Right atrium auricular region (tissue), 2 donors: ENCODE data around the gene CORO2A. TPM values are rescaled to one million over a fixed set of nuclear protein-coding genes. Genes with fewer than 3 reads are reported as not detected.

Source experiments
- DNase-seq: peaks from one replicate; pipeline ENCODE4 v3.0.0-alpha.2; 2019; ENCODE audit warnings: low spot score
- H3K27ac ChIP-seq, 2 donors: fragments of 200-600 bp; sonication (generic); 1 replicate in 1 of 2; 2 replicates in 1 of 2; pipeline ENCODE4 v1.5.1; 2016 to 2019
- H3K27me3 ChIP-seq, 2 donors: fragments of 200-600 bp; sonication (generic); one replicate each; pipeline versions ENCODE4 v1.5.1 to v1.6.0; 2017 to 2019
- H3K36me3 ChIP-seq: fragments of 200-600 bp; sonication (generic); one replicate; pipeline ENCODE4 v1.5.1; 2016
- H3K4me1 ChIP-seq, 2 donors: fragments of 200-600 bp; sonication (generic); one replicate each; pipeline versions ENCODE4 v1.5.1 to v1.6.0; 2017 to 2019
- H3K4me3 ChIP-seq, 2 donors: fragments of 200-600 bp; sonication (generic); 1 replicate in 1 of 2; 2 replicates in 1 of 2; pipeline ENCODE4 v1.5.1; 2017 to 2019; ENCODE audit warnings: mild to moderate bottlenecking in 1 of 2, moderate library complexity in 1 of 2
- H3K9me3 ChIP-seq, 2 donors: fragments of 200-600 bp; sonication (generic); one replicate each; pipeline ENCODE4 v1.5.1; 2019
- total RNA-seq, 2 donors: library from RNA; depleted of rRNA; stranded (reverse); fragments of >200 nt; gene quantifications; one replicate each; pipeline ENCODE4 v1.1.0, GENCODE V29; 2016
- TF ChIP-seq, protein P1 (sequence below), 2 donors: fragments of 200-600 bp; sonication (generic); IDR thresholded peaks; one replicate each; pipeline ENCODE4 v1.5.1; 2019; ENCODE audit warnings: antibody characterized with exemption in 2 of 2

Gene CORO2A
- total RNA-seq, 2 donors from 2014 or later = 0.39 to 0.44 TPM

DNA sequence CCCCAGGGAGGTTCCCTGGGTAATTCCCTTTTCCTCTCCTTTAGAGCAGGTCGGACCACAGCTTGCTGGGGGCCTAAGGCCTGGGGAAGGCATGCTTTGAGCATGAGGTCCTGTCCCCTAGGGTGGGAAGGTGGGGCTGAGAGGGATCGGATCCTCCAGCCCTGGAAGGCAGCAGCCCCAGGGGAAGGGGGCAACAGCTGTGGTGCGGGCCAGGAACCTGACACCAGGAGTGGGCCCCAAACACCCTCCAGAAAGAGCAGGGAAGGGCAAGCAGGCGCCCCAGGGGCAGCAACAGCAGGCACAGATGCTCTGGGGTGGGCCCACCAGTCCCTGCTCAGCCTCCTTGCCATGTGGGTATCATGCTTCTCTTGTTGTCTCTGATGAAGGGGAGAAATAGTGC is 3.2 kb upstream of the CORO2A start:
- TF ChIP-seq, protein P1, sequence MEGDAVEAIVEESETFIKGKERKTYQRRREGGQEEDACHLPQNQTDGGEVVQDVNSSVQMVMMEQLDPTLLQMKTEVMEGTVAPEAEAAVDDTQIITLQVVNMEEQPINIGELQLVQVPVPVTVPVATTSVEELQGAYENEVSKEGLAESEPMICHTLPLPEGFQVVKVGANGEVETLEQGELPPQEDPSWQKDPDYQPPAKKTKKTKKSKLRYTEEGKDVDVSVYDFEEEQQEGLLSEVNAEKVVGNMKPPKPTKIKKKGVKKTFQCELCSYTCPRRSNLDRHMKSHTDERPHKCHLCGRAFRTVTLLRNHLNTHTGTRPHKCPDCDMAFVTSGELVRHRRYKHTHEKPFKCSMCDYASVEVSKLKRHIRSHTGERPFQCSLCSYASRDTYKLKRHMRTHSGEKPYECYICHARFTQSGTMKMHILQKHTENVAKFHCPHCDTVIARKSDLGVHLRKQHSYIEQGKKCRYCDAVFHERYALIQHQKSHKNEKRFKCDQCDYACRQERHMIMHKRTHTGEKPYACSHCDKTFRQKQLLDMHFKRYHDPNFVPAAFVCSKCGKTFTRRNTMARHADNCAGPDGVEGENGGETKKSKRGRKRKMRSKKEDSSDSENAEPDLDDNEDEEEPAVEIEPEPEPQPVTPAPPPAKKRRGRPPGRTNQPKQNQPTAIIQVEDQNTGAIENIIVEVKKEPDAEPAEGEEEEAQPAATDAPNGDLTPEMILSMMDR (IDR thresholded peaks at IDR 0.05) = no peak
- Histone ChIP-seq H3K27ac (no peak overlapping the region), H3K9me3 (no peaks in the 10 kb centered on the region), H3K36me3 (no peaks in the 10 kb centered on the region), H3K27me3 (no peaks in the 10 kb centered on the region), H3K4me3 (no peak overlapping the region), H3K4me1 (peaks cover 0 to 13% of the 10 kb centered on the region in 2 donors)
- no peak for DNase-seq

GRCh38 chr9:98193336-98193944 is 1.0 kb upstream of the CORO2A start:
- Histone ChIP-seq H3K4me3 (peak overlapping the region; percentile 53 to 60), H3K27ac (peak overlapping the region in 1 of 2 donors; percentile 69), H3K27me3 (no peaks in the 10 kb centered on the region), H3K9me3 (no peaks in the 10 kb centered on the region), H3K4me1 (peaks cover 0 to 13% of the 10 kb centered on the region in 2 donors), H3K36me3 (no peaks in the 10 kb centered on the region)
- DNase-seq = no peak
- TF ChIP-seq, protein P1 (IDR thresholded peaks at IDR 0.05) = no peak

DNA sequence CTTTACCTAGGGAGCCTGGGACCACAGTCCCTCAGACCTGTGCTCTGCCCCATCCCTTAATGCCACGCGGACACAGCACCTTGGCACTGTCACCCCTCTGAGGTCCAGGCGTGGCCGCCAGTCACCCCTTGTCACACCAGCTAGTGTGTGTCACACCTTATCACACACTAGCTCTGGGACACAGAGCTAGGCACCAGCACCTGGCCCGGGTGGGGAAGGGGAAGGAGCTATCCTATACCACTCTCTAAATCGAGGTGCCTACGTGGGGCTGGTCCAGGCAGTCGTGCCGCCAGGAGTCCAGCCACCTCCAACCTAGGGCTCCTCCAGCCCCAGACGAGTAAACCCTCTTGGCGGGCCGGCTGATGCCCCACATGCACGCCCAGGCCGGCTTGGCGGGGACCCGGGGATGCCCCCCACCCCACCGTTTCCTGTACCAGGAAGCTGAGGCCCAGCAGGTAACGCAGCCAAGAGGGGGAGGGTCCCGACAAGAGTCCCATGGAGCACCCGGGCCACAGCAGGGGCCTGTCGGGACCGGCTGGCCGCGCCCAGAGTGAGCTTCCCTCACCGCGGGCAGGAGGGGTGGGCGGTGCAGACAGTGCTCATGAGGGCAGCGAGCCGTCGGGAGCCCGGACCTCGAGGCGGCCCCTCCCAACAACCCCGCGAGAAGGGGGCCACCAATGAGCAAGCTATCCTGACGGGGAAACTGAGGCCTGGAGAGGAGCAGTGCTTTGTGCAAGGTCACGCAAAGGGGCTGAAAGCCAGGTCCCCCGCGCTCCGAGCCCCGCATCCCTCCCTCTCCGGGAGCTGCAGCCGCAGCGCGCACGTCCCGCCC is 550 bp downstream of the CORO2A start:
- Histone ChIP-seq H3K36me3 (no peaks in the 10 kb centered on the region), H3K27ac (no peak overlapping the region), H3K27me3 (no peaks in the 10 kb centered on the region), H3K4me1 (peaks cover 0 to 13% of the 10 kb centered on the region in 2 donors), H3K4me3 (peak overlapping the region; percentile 53 to 60), H3K9me3 (no peaks in the 10 kb centered on the region)
- DNase-seq = no peak
- TF ChIP-seq, protein P1 (IDR thresholded peaks at IDR 0.05) = no peak

- no peak for DNase-seq
- Histone ChIP-seq H3K4me3 (no peak overlapping the region), H3K27ac (no peak overlapping the region), H3K36me3 (no peaks in the 10 kb centered on the region), H3K9me3 (no peaks in the 10 kb centered on the region), H3K4me1 (peaks cover 0 to 13% of the 10 kb centered on the region in 2 donors), H3K27me3 (no peaks in the 10 kb centered on the region)
- TF ChIP-seq, protein P1 (IDR thresholded peaks at IDR 0.05) = no peak
Measured at GRCh38 chr9:98191181-98191608, 1.2 kb downstream of the CORO2A start.

DNA sequence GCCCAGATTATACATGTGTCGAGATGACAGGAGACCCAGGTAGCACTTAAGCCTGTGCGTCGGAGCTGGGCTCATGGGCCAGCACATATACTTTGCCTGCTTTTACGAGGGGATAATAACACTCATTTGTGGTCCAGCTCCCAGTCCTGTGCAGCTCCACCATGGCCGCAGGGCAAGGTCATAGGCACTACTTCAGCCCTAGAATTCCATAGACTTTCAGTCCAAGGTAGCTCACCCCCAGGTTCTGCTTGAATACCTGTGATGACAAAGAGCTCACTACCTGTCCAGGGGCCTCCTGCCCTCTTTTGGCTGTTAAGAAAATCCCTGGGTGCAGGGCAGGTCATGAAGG is 1.7 kb downstream of the CORO2A start:
- Histone ChIP-seq H3K4me1 (peaks cover 0 to 13% of the 10 kb centered on the region in 2 donors), H3K4me3 (no peak overlapping the region), H3K9me3 (no peaks in the 10 kb centered on the region), H3K36me3 (no peaks in the 10 kb centered on the region), H3K27ac (no peak overlapping the region), H3K27me3 (no peaks in the 10 kb centered on the region)
- no peak for DNase-seq
- TF ChIP-seq, protein P1 (IDR thresholded peaks at IDR 0.05) = no peak
